K562 treated with DMSO at 1 percent for 12 hours (cell line): ENCODE measurements around the gene ZNF471. TPM values are rescaled to one million over a fixed set of nuclear protein-coding genes. Genes with fewer than 3 reads are reported as not detected.

ENCODE experiments used
- total RNA-seq: library from RNA; unstranded; fragments of 300-600 nt; gene quantifications from 2 replicates; pipeline ENCODE4 v1.2.3, GENCODE V29; 2022; ENCODE audit not compliant: insufficient read depth

The ZNF471 gene
- total RNA-seq, result not detected in 2 replicates

DNA sequence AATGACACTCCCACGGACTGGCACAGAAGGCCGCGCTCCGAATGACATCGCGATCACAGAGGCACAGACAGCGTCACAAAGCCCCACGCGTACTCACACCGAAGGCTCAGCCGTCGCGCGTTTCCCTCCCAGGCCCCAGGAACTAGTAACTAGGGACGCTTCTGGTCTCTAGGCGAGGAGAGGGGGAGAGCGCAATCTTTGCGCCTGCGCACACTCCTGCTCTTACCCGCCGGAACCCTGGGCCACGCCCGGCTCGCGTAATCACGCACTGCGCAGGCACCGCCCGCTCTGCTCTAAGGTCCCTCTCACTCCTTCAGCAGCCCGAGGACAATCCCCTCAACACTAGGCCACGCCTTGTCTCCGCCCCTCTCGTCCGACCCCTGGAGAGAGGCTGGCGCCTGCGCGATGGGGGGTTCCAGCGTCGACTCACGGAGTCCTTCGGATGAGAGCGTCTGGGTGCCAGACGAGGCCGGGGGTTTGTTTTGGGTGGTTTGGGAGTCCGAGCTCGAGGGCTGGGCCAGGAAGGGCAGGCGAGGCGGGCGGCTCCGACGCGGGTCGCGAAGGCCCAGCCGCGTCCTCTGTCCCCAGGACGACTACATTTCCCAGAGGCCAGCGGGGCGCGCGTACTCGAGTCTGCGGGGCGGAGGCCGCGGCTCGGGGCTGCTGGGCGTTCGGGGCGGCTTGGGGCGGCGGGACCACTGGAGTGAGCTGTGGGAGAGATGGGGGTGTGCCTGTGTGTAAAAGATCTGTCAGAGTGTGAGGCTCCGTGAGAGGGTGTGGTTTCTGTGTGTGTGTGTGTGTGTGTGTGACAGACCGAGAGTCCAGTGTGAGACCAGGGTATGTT is at the start of gene ZNF471:
ZNF471 (plus strand) TSS at position 410 of the 844 bp plus-strand sequence. CDS start 3,717 bp downstream, outside the sequence.

DNA sequence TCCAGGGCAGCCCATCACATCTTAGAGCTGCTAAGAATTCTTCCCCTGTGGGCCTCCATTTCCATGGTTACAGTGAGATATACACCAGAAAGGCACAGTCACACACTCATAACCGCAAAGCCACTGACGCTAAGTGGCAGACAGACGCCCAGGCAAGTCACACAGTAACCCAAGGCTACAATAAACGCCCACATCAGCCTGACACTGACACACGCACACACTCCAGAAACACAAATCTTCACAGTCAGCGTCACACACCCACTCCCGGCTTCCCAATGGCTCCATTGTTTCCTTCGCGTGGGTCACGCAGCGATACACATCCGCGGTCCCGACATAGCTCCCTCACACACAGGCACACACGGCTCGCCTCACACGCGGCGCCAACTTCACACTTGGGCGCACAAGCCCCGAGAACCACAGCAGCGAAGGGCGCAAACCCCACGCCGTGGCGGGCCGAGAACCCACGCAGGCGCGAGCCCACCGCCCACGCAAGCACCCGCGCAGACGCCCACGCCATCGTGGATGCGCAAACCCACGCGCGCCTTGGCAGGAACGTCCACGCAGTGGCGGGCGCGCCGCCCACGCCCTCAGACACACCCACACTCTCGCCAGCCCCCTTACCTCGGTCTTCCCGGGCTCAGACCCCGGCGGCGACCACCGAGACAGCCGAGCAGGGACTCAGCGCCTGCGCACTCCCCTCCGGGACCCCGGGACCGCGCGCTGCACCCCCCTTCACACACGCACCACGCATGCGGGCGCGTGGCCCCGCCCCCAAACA is 30.8 kb upstream of the ZNF471 start, which contains the start of gene ZNF667:
ZNF667 (minus strand) TSS at position 695 of the 778 bp plus-strand sequence. CDS start 14,975 bp downstream, outside the sequence.

DNA sequence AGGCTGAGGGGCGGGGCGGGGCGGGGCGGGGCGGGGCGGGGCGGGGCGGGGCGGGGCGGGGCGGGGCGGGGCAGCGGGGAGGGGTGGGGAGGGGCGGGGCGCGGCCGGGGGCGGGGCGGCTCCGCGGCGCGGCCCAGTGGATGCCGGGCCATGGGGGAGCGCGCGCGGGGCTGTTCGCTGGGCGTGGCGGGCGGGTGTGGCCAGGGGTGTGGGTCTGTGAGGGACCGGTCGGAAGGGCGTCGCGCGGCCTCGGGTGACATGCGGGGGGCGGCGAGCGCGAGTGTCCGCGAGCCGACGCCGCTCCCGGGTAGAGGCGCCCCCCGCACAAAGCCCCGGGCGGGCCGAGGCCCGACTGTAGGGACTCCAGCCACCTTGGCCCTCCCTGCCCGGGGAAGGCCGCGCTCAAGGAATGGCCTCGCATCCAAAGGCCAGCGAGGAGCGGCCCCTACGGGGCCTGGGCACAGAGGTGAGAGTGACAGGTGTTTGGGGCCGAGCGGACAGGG is 31.2 kb downstream of the ZNF471 start, which contains the start of gene ZFP28:
ZFP28 (plus strand) TSS at position 188 of the 503 bp plus-strand sequence; CDS start at position 259, 71 bp downstream.

DNA sequence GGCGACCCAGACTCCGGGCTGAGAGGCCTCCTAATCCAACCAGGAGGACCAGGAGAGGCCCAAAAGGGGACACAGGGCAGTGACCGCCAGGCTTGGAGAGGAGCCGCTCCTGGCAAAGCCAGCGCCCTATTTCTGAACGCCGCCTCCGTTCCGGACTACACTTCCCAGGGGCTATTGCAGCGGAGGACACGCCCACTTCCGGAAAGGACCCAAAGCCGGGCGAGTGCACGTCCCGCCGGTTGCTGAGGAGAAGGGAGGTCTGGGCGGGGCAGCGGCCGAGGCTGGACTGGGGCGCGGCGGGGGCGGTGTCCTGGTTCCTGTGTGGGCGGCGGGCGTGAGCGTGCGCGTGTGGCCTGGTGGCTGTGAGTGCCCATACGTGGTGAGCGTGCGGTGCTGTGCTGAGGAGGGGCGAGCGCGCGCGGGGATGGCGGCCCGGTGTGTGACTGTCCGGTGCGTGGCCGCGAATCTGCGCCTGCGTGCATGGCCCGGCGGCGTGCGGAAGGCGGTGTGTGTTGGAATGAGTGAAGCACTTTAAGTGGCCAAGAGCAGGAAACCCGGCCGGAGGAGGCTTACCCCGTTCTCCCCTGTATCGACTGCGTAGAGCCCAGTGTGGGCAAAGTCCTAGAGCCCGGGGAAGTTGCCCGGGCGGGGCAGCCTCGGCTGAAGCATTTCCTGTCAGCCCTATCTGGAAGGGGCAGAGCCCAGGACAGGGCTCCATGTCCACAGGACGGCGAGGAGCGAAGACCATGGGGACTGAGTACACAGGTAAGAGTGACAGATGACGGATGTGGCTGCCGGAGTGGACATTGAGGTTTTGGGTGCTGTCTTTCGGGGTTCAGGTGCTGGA is 59.8 kb downstream of the ZNF471 start, which contains the start of gene ZNF470:
ZNF470 (plus strand) TSS at position 195 of the 847 bp plus-strand sequence. CDS start 2,844 bp downstream, outside the sequence.

Other genes with a start within 250 kb of the ZNF471 start
- not detected in 2 replicates for gene EDDM13, start 235.1 kb upstream of the ZNF471 start, total RNA-seq
- 4.2 and 6.3 TPM in 2 replicates for gene ZSCAN5A, start 193.0 kb upstream of the ZNF471 start, total RNA-seq
- 0.74 and 1.8 TPM in 2 replicates for gene ZNF582, start 114.3 kb upstream of the ZNF471 start, total RNA-seq
- 1.6 and 1.8 TPM in 2 replicates for gene ZNF583, start 103.5 kb upstream of the ZNF471 start, total RNA-seq
- not detected in 2 replicates for gene ZNF667, start 30.5 kb upstream of the ZNF471 start, total RNA-seq
- not detected in 2 replicates for gene ZFP28, start 31.1 kb downstream of the ZNF471 start, total RNA-seq
- not detected in 2 replicates for gene ZNF470, start 59.6 kb downstream of the ZNF471 start, total RNA-seq
- gene ZNF71, start 87.4 kb downstream of the ZNF471 start, total RNA-seq, result 0.10 TPM in 1 of 2 replicates, not detected in the other
- gene SMIM17, start 135.3 kb downstream of the ZNF471 start, total RNA-seq, result not detected in 2 replicates
- gene ZNF835, start 163.9 kb downstream of the ZNF471 start, total RNA-seq, result not detected in 2 replicates